Measurements from ENCODE around the gene NAGPA.

NAGPA gene

DNA sequence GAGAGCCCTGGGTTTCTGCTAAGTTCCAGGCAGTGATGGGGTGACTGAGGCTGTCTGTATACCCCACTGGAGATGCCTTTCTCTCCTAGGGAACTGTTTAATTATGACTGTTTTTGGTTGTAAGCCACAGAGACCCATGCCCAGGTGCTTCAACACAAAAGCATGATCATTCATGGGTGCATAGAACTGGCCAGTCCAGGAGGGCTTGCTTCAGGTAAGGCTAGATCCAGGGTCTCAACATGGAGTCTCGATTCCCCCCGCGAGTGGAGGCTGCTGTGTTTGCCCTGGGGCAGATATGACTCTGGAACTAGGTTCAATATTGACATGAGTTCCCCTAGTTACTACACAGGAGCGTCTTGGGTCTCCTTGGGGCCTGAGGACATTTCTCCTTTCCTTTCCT is 17.8 kb downstream of the NAGPA start:
- no peak overlapping the region for H3K27ac ChIP-seq (replicated peaks)
- no peak for DNase-seq (ENCODE audit: low read depth in 1 of 2, low spot score in 1 of 2)
- no peak for TF ChIP-seq SPI1 (IDR thresholded peaks at IDR 0.05; ENCODE audit: borderline replicate concordance, low read depth)
- H3K4me3 ChIP-seq (replicated peaks; ENCODE audit: insufficient read depth, low read length): no peak overlapping the region
- H3K27me3 ChIP-seq (ENCODE audit: insufficient read depth, poor library complexity, severe bottlenecking): no peaks in the 10 kb centered on the region

DNA sequence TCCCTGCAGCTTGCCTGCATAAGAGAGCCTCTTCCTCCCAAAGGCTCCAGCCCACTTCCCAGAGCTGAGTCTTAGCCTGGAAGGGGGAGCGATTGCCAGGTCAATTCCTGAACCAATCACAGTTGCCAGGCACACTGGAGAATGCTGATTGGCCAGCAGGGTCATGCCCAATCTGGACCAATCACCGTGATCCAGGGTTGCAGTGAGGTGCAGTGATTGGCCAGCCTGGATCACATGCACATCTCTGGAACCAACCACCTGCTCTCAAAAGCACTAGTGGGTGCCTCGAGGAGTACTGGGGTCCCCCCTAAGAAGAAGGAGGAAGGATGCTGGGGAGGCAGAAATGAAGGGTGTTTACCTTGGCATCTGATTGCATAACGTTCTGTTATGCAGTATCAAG is 18.4 kb downstream of the NAGPA start:
- TF ChIP-seq SPI1 (IDR thresholded peaks at IDR 0.05; ENCODE audit: borderline replicate concordance, low read depth) (no peak), POLR2AphosphoS5 (IDR thresholded peaks at IDR 0.05; ENCODE audit: low read depth) (no peak), GABPA (IDR thresholded peaks at IDR 0.05; ENCODE audit: low read depth) (no peak)
- TF ChIP-seq, protein P1, sequence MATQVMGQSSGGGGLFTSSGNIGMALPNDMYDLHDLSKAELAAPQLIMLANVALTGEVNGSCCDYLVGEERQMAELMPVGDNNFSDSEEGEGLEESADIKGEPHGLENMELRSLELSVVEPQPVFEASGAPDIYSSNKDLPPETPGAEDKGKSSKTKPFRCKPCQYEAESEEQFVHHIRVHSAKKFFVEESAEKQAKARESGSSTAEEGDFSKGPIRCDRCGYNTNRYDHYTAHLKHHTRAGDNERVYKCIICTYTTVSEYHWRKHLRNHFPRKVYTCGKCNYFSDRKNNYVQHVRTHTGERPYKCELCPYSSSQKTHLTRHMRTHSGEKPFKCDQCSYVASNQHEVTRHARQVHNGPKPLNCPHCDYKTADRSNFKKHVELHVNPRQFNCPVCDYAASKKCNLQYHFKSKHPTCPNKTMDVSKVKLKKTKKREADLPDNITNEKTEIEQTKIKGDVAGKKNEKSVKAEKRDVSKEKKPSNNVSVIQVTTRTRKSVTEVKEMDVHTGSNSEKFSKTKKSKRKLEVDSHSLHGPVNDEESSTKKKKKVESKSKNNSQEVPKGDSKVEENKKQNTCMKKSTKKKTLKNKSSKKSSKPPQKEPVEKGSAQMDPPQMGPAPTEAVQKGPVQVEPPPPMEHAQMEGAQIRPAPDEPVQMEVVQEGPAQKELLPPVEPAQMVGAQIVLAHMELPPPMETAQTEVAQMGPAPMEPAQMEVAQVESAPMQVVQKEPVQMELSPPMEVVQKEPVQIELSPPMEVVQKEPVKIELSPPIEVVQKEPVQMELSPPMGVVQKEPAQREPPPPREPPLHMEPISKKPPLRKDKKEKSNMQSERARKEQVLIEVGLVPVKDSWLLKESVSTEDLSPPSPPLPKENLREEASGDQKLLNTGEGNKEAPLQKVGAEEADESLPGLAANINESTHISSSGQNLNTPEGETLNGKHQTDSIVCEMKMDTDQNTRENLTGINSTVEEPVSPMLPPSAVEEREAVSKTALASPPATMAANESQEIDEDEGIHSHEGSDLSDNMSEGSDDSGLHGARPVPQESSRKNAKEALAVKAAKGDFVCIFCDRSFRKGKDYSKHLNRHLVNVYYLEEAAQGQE (IDR thresholded peaks at IDR 0.05; ENCODE audit: insufficient replicate concordance, low read depth): no peak
- TF ChIP-seq, protein P2, sequence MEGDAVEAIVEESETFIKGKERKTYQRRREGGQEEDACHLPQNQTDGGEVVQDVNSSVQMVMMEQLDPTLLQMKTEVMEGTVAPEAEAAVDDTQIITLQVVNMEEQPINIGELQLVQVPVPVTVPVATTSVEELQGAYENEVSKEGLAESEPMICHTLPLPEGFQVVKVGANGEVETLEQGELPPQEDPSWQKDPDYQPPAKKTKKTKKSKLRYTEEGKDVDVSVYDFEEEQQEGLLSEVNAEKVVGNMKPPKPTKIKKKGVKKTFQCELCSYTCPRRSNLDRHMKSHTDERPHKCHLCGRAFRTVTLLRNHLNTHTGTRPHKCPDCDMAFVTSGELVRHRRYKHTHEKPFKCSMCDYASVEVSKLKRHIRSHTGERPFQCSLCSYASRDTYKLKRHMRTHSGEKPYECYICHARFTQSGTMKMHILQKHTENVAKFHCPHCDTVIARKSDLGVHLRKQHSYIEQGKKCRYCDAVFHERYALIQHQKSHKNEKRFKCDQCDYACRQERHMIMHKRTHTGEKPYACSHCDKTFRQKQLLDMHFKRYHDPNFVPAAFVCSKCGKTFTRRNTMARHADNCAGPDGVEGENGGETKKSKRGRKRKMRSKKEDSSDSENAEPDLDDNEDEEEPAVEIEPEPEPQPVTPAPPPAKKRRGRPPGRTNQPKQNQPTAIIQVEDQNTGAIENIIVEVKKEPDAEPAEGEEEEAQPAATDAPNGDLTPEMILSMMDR (IDR thresholded peaks at IDR 0.05; ENCODE audit: insufficient read depth, low read length): no peak
- H3K27ac ChIP-seq (replicated peaks): no peak overlapping the region

DNA sequence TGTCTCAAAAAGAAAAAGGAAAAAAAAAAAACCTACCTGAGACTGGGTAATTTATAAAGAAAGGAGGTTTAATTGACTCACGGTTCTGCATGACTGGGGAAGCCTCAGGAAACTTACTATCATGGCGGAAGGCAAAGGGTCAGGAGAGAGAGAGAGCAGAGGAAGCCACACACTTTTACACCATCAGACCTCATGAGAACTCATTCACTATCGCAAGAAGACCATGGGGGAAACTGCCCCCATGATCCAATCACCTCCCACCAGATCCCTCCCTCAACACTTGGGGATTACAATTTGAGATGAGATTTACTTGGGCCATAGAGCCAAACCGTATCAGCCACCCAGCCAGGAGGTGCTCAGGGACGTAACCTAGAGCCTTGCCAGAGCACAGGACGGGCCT is 20.8 kb downstream of the NAGPA start:
- TF ChIP-seq GABPA (IDR thresholded peaks at IDR 0.05; ENCODE audit: low read depth): no peak
- TF ChIP-seq, protein P2 (IDR thresholded peaks at IDR 0.05; ENCODE audit: insufficient read depth, low read length): no peak
- TF ChIP-seq POLR2AphosphoS5 (IDR thresholded peaks at IDR 0.05; ENCODE audit: low read depth): no peak
- TF ChIP-seq SPI1 (IDR thresholded peaks at IDR 0.05; ENCODE audit: borderline replicate concordance, low read depth): no peak
- TF ChIP-seq, protein P1 (IDR thresholded peaks at IDR 0.05; ENCODE audit: insufficient replicate concordance, low read depth): no peak
- H3K4me3 ChIP-seq (replicated peaks; ENCODE audit: insufficient read depth, low read length): no peak overlapping the region
- no peaks in the 10 kb centered on the region for H3K27me3 ChIP-seq (ENCODE audit: insufficient read depth, poor library complexity, severe bottlenecking)
- H3K27ac ChIP-seq (replicated peaks): no peak overlapping the region
- DNase-seq (ENCODE audit: low read depth in 1 of 2, low spot score in 1 of 2): no peak

More for the DNA sequence above, 18.4 kb downstream of the NAGPA start:
- no peak for DNase-seq (ENCODE audit: low read depth in 1 of 2, low spot score in 1 of 2)
- Histone ChIP-seq H3K27me3 (ENCODE audit: insufficient read depth, poor library complexity, severe bottlenecking) (no peaks in the 10 kb centered on the region), H3K4me3 (replicated peaks; ENCODE audit: insufficient read depth, low read length) (no peak overlapping the region)

DNA sequence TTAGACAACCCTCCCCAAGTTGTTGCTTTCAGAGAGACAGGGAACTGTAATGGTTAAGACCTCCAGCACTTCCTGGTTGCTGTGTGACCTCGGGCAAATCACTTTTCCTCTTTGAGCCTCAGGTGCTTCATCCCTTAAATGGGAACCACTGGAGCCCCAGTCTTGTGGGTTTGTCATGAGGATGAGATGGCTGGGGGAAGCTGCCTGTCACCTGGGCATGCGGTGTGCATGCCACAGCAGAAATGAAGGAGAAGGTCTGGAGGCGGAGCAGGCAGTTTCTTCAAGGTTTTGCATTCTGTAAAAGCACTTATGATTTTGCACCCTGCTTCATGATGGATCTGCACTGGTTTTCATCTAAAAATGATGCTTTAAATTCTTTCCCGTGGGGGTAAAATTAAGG is 22.1 kb downstream of the NAGPA start:
- Histone ChIP-seq H3K4me3 (replicated peaks; ENCODE audit: insufficient read depth, low read length) (no peak overlapping the region), H3K27me3 (ENCODE audit: insufficient read depth, poor library complexity, severe bottlenecking) (no peaks in the 10 kb centered on the region), H3K27ac (replicated peaks) (no peak overlapping the region)
- DNase-seq (ENCODE audit: low read depth in 1 of 2, low spot score in 1 of 2): no peak
- TF ChIP-seq GABPA (IDR thresholded peaks at IDR 0.05; ENCODE audit: low read depth) (no peak), POLR2AphosphoS5 (IDR thresholded peaks at IDR 0.05; ENCODE audit: low read depth) (no peak)
- TF ChIP-seq, protein P2 (IDR thresholded peaks at IDR 0.05; ENCODE audit: insufficient read depth, low read length): no peak
- TF ChIP-seq, protein P1 (IDR thresholded peaks at IDR 0.05; ENCODE audit: insufficient replicate concordance, low read depth): no peak
